K562 (cell line): ENCODE results near the gene ANKRD34A. TPM values are rescaled to one million over a fixed set of nuclear protein-coding genes. Genes with fewer than 3 reads are reported as not detected.

Source experiments
- CCNT2 ChIP-seq: IDR thresholded peaks from 2 replicates; pipeline ENCODE4 v1.6.1; 2011; ENCODE audit warnings: borderline replicate concordance, low read depth, mild to moderate bottlenecking, moderate library complexity, mixed read lengths, low read length; ENCODE audit not compliant: insufficient read length; ENCODE audit errors: extremely low read depth
- DIDO1 ChIP-seq: fragments of 450-650 bp; IDR thresholded peaks from 2 replicates; pipeline ENCODE4 v1.6.1; 2016; ENCODE audit warnings: low read depth, missing biosample characterization, missing genetic modification characterization
- ELF2 ChIP-seq: fragments of 250-450 bp; sonication (Bioruptor Pico); IDR thresholded peaks from 2 replicates; pipeline ENCODE4 v1.5.0; 2021; ENCODE audit warnings: mild to moderate bottlenecking
- ESRRA ChIP-seq: fragments of 450-650 bp; IDR thresholded peaks from 2 replicates; pipeline ENCODE4 v1.6.1; 2014; ENCODE audit warnings: low read depth, mild to moderate bottlenecking, moderate library complexity, borderline replicate concordance
- KAT2B ChIP-seq: IDR thresholded peaks from one replicate; pipeline ENCODE4 v1.6.1; 2012; ENCODE audit warnings: low read depth, mild to moderate bottlenecking, control low read depth, inconsistent platforms, low read length, moderate library complexity
- LARP7 ChIP-seq: fragments of 450-650 bp; IDR thresholded peaks from 2 replicates; pipeline ENCODE4 v1.6.1; 2016
- MAZ ChIP-seq, 2 experiments: fragments of 450-650 bp in 1 of 2; sonication (generic) in 1 of 2; formaldehyde crosslinking; IDR thresholded peaks in 1 of 2; conservative IDR thresholded peaks in 1 of 2; 2 replicates each; pipeline versions ENCODE4 v1.4.0 to v1.5.0; 2020; ENCODE audit warnings: mild to moderate bottlenecking in 1 of 2, missing genetic modification reagents in 1 of 2
- OTX1 ChIP-seq: fragments of 450-650 bp; formaldehyde crosslinking; IDR thresholded peaks from 2 replicates; pipeline ENCODE4 v1.4.0; 2022; ENCODE audit warnings: mild to moderate bottlenecking
- RAD21 ChIP-seq, 2 experiments: fragments of 250-450 bp in 1 of 2; fragments of 450-650 bp in 1 of 2; sonication (Bioruptor Pico) in 1 of 2; formaldehyde crosslinking in 1 of 2; IDR thresholded peaks in 1 of 2; conservative IDR thresholded peaks in 1 of 2; 2 replicates each; pipeline versions ENCODE4 v1.4.0 to v1.8.0; 2020 to 2022; ENCODE audit warnings: mild to moderate bottlenecking in 2 of 2, moderate library complexity in 1 of 2
- ZNF324 ChIP-seq: fragments of 250-450 bp; sonication (Bioruptor Pico); IDR thresholded peaks from 2 replicates; pipeline ENCODE4 v1.4.0; 2020; ENCODE audit warnings: mild to moderate bottlenecking
- ZNF668 ChIP-seq: fragments of 250-450 bp; sonication (Bioruptor Pico); IDR thresholded peaks from 2 replicates; pipeline ENCODE4 v1.8.0; 2022; ENCODE audit warnings: mild to moderate bottlenecking, inconsistent platforms
- polyA plus RNA-seq, 8 experiments: library from polyadenylated mRNA; depleted of rRNA in 4 of 8; stranded (reverse) in 5 of 8; unstranded in 3 of 8; fragments of >200 nt; fragmentation: Nextera tagmentation in 2 of 8; fragmentation: Illumina TruSeq in 1 of 8; extraction: Ambion mirVana in 2 of 8; extraction: Trizol in 1 of 8; gene quantifications; 2 replicates each; pipeline versions ENCODE4 v1.2.1 to v1.2.3, GENCODE V29; 2011 to 2014; ENCODE audit warnings: inconsistent platforms in 1 of 8, missing spikeins in 1 of 8
- total RNA-seq, 7 experiments: library from RNA; depleted of rRNA in 6 of 7; stranded (reverse); fragments of >200 nt in 6 of 7; fragmentation: Illumina TruSeq in 2 of 7; extraction: Trizol in 2 of 7; gene quantifications; 2 replicates each; pipeline versions ENCODE4 v1.2.1 to v1.2.3, GENCODE V29; 2011 to 2021; ENCODE audit warnings: low replicate concordance in 1 of 7
- TF ChIP-seq, protein P1 (sequence below): fragments of 200-800 bp; sonication (Bioruptor generic); IDR thresholded peaks from 2 replicates; pipeline ENCODE4 v1.6.1; 2016; ENCODE audit warnings: missing genetic modification characterization, missing compliant biosample characterization
- TF ChIP-seq, protein P2 (sequence below): sonication (generic); formaldehyde crosslinking; IDR thresholded peaks from 2 replicates; pipeline ENCODE4 v1.8.1; 2023; ENCODE audit warnings: mild to moderate bottlenecking, missing genetic modification reagents
- TF ChIP-seq, protein P3 (sequence below), 2 experiments: fragments of 450-650 bp; IDR thresholded peaks; 2 replicates each; pipeline ENCODE4 v1.6.1; 2016
- TF ChIP-seq, protein P4 (sequence below): sonication (generic); formaldehyde crosslinking; IDR thresholded peaks from 2 replicates; pipeline ENCODE4 v1.8.0; 2022; ENCODE audit warnings: mild to moderate bottlenecking, low read depth, missing genetic modification reagents

The ANKRD34A gene
- total and polyA plus RNA-seq, 9 of the 15 experiments (the other 6 are each of a cell fraction or from before 2014, with no cell fraction given): 0.06 to 1.6 (median 0.43) TPM

DNA sequence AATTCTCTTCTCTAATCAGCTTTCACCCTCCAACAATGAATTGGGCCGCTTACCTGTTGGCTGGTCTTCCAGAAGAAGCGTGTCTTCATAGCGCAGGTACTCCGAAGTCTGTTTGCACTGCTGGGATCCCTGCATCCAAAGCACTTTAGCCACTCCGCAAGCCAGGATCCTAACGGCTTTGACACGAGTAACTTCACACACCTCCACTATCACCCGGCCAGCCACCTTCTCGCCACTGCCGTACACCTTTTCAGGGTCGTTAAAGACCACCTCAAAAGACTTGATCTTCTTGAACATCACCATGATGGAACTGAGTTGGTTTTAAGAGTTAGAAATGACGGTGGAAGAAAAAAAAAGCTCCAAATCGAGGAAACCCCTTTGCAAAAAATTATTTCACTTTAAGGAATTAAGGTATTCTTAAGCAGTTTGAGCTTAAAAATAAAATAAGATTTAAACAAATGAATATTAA, 31.6 kb upstream of the ANKRD34A start (continued):
- TF ChIP-seq OTX1 (peak; percentile 44; the same call in 1 of the 2 replicates), DIDO1 (tag) (no peak), MAZ (CRISPR knock-in tag; conservative IDR thresholded peaks at IDR 0.05 in 1 of 2, IDR thresholded peaks at IDR 0.05 in 1 of 2) (no peak; a peak in 1 of 4 replicates), ELF2 (no peak), ESRRA (no peak), LARP7 (peak; percentile 95), KAT2B (no peak), CCNT2 (peak; percentile 10), RAD21 (CRISPR knock-in tag; conservative IDR thresholded peaks at IDR 0.05 in 1 of 2, IDR thresholded peaks at IDR 0.05 in 1 of 2) (no peak), ZNF324 (CRISPR knock-in tag) (no peak), ZNF668 (CRISPR knock-in tag) (peak; percentile 75; the same call in 1 of the 2 replicates)
- TF ChIP-seq, protein P1, sequence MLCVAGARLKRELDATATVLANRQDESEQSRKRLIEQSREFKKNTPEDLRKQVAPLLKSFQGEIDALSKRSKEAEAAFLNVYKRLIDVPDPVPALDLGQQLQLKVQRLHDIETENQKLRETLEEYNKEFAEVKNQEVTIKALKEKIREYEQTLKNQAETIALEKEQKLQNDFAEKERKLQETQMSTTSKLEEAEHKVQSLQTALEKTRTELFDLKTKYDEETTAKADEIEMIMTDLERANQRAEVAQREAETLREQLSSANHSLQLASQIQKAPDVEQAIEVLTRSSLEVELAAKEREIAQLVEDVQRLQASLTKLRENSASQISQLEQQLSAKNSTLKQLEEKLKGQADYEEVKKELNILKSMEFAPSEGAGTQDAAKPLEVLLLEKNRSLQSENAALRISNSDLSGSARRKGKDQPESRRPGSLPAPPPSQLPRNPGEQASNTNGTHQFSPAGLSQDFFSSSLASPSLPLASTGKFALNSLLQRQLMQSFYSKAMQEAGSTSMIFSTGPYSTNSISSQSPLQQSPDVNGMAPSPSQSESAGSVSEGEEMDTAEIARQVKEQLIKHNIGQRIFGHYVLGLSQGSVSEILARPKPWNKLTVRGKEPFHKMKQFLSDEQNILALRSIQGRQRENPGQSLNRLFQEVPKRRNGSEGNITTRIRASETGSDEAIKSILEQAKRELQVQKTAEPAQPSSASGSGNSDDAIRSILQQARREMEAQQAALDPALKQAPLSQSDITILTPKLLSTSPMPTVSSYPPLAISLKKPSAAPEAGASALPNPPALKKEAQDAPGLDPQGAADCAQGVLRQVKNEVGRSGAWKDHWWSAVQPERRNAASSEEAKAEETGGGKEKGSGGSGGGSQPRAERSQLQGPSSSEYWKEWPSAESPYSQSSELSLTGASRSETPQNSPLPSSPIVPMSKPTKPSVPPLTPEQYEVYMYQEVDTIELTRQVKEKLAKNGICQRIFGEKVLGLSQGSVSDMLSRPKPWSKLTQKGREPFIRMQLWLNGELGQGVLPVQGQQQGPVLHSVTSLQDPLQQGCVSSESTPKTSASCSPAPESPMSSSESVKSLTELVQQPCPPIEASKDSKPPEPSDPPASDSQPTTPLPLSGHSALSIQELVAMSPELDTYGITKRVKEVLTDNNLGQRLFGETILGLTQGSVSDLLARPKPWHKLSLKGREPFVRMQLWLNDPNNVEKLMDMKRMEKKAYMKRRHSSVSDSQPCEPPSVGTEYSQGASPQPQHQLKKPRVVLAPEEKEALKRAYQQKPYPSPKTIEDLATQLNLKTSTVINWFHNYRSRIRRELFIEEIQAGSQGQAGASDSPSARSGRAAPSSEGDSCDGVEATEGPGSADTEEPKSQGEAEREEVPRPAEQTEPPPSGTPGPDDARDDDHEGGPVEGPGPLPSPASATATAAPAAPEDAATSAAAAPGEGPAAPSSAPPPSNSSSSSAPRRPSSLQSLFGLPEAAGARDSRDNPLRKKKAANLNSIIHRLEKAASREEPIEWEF (CRISPR knock-in tag): no peak
- TF ChIP-seq, protein P2, sequence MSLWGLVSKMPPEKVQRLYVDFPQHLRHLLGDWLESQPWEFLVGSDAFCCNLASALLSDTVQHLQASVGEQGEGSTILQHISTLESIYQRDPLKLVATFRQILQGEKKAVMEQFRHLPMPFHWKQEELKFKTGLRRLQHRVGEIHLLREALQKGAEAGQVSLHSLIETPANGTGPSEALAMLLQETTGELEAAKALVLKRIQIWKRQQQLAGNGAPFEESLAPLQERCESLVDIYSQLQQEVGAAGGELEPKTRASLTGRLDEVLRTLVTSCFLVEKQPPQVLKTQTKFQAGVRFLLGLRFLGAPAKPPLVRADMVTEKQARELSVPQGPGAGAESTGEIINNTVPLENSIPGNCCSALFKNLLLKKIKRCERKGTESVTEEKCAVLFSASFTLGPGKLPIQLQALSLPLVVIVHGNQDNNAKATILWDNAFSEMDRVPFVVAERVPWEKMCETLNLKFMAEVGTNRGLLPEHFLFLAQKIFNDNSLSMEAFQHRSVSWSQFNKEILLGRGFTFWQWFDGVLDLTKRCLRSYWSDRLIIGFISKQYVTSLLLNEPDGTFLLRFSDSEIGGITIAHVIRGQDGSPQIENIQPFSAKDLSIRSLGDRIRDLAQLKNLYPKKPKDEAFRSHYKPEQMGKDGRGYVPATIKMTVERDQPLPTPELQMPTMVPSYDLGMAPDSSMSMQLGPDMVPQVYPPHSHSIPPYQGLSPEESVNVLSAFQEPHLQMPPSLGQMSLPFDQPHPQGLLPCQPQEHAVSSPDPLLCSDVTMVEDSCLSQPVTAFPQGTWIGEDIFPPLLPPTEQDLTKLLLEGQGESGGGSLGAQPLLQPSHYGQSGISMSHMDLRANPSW (CRISPR knock-in tag): no peak
- TF ChIP-seq, protein P3, sequence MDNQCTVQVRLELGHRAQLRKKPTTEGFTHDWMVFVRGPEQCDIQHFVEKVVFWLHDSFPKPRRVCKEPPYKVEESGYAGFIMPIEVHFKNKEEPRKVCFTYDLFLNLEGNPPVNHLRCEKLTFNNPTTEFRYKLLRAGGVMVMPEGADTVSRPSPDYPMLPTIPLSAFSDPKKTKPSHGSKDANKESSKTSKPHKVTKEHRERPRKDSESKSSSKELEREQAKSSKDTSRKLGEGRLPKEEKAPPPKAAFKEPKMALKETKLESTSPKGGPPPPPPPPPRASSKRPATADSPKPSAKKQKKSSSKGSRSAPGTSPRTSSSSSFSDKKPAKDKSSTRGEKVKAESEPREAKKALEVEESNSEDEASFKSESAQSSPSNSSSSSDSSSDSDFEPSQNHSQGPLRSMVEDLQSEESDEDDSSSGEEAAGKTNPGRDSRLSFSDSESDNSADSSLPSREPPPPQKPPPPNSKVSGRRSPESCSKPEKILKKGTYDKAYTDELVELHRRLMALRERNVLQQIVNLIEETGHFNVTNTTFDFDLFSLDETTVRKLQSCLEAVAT (IDR thresholded peaks at IDR 0.05): peak; percentile 99 to 100
- TF ChIP-seq, protein P4, sequence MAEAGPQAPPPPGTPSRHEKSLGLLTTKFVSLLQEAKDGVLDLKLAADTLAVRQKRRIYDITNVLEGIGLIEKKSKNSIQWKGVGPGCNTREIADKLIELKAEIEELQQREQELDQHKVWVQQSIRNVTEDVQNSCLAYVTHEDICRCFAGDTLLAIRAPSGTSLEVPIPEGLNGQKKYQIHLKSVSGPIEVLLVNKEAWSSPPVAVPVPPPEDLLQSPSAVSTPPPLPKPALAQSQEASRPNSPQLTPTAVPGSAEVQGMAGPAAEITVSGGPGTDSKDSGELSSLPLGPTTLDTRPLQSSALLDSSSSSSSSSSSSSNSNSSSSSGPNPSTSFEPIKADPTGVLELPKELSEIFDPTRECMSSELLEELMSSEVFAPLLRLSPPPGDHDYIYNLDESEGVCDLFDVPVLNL (CRISPR knock-in tag): no peak
